Esophagus squamous epithelium (tissue), 5 donors: Measurements from ENCODE around the gene NFYB. TPM values are rescaled to one million over a fixed set of nuclear protein-coding genes. Genes with fewer than 3 reads are reported as not detected.
"Not testable (repeated sequence)": the region's sequence is repeated elsewhere in the genome, so short reads cannot be mapped to it uniquely, and the experiment has no call there.

Source experiments
- DNase-seq: peaks from one replicate; lab custom pipeline; 2025; lab: John Stamatoyannopoulos, UW
- H3K27ac ChIP-seq, 4 donors: fragments of 200-600 bp; sonication (generic); one replicate each; pipeline ENCODE4 v1.5.1; 2016 to 2019; ENCODE audit warnings: mild to moderate bottlenecking in 1 of 4
- H3K27me3 ChIP-seq, 4 donors: fragments of 200-600 bp; sonication (generic); 1 replicate in 3 of 4; 2 replicates in 1 of 4; pipeline versions ENCODE4 v1.5.1 to v1.6.0; 2017 to 2021; ENCODE audit warnings: antibody characterized with exemption in 1 of 4
- H3K36me3 ChIP-seq, 3 donors: fragments of 200-600 bp; sonication (generic); one replicate each; pipeline ENCODE4 v1.5.1; 2016 to 2019
- H3K4me1 ChIP-seq, 3 donors: fragments of 200-600 bp; sonication (generic); one replicate each; pipeline ENCODE4 v1.5.1; 2017 to 2019
- H3K4me3 ChIP-seq, 4 donors: fragments of 200-600 bp; sonication (generic); 1 replicate in 3 of 4; 2 replicates in 1 of 4; pipeline ENCODE4 v1.5.1; 2016 to 2019; ENCODE audit warnings: mild to moderate bottlenecking in 2 of 4, moderate library complexity in 1 of 4
- H3K9me3 ChIP-seq, 3 donors: fragments of 200-600 bp; sonication (generic); one replicate each; pipeline ENCODE4 v1.5.1; 2016 to 2019
- CTCF ChIP-seq, 6 experiments: fragments of 450-650 bp in 4 of 6; fragments of 200-600 bp in 2 of 6; sonication (generic) in 2 of 6; IDR thresholded peaks; one replicate each; pipeline ENCODE4 v1.5.1; 2016 to 2019; ENCODE audit warnings: antibody characterized with exemption in 6 of 6, mild to moderate bottlenecking in 4 of 6, moderate library complexity in 4 of 6
- POLR2A ChIP-seq, 4 donors: fragments of 450-650 bp; IDR thresholded peaks; one replicate each; pipeline ENCODE4 v1.6.1; 2017; ENCODE audit warnings: antibody characterized with exemption in 4 of 4, mild to moderate bottlenecking in 4 of 4, moderate library complexity in 3 of 4
- WGBS, 2 donors: methylation state at CpG; one replicate each; pipeline ENCODE4 v1.1.5; 2018; 5-methylcytosine and 5-hydroxymethylcytosine counted together
- intact Hi-C: fragments of 100-400 bp; cut with DNase I; formaldehyde crosslinking; loops from one replicate; pipeline ENCODE4 v1.15.0; 2022
- total RNA-seq, 4 donors: library from RNA; depleted of rRNA; stranded (reverse); fragments of >200 nt; gene quantifications; one replicate each; pipeline ENCODE4 v1.1.0, GENCODE V29; 2016
- donor health status: DM: yes; HTN: yes; CAD: no.

NFYB gene
- total RNA-seq, 4 donors from 2014 or later = 8.1 to 31.5 (median 12.9) TPM

GRCh38 chr12:104175726-104176247, 37.8 kb upstream of the NFYB start:
- TF ChIP-seq POLR2A (IDR thresholded peaks at IDR 0.05) (no peak), CTCF (IDR thresholded peaks at IDR 0.05) (no peak)
- intact Hi-C loops = no loop called here
- 79% methylated on average over 10 of the region's 10 CpGs for WGBS, 2 donors
- DNase-seq = no peak
- no peaks in the 10 kb centered on the region for H3K27me3 ChIP-seq
- H3K9me3 ChIP-seq = no peaks in the 10 kb centered on the region
- H3K4me1 ChIP-seq = peaks cover 0 to 34% (median 17%) of the 10 kb centered on the region in 3 donors
- H3K36me3 ChIP-seq = no peaks in the 10 kb centered on the region
- H3K27ac ChIP-seq = peak overlapping the region in 1 of 4 donors; percentile 80
- no peak overlapping the region for H3K4me3 ChIP-seq

GRCh38 chr12:104173804-104174203, 35.8 kb upstream of the NFYB start:
- intact Hi-C loops, DNase-seq, H3K27me3 ChIP-seq, H3K36me3 ChIP-seq, H3K4me3 ChIP-seq, H3K9me3 ChIP-seq, H3K27ac ChIP-seq: not testable (repeated sequence)
- WGBS, 2 donors = 75 to 78% methylated on average over 5 of the region's 5 CpGs
- H3K4me1 ChIP-seq = peaks cover 0 to 22% (median 15%) of the 10 kb centered on the region in 3 donors

GRCh38 chr12:104172570-104172947, 34.5 kb upstream of the NFYB start:
- peaks cover 0 to 10% (median 6%) of the 10 kb centered on the region in 3 donors for H3K4me1 ChIP-seq
- no peak overlapping the region for H3K4me3 ChIP-seq
- H3K9me3 ChIP-seq = no peaks in the 10 kb centered on the region
- WGBS, 2 donors = 85 to 98% methylated on average over 4 to 6 of the region's 6 CpGs
- H3K27me3 ChIP-seq = no peaks in the 10 kb centered on the region
- TF ChIP-seq CTCF (IDR thresholded peaks at IDR 0.05) (no peak), POLR2A (IDR thresholded peaks at IDR 0.05) (no peak)
- H3K27ac ChIP-seq = no peak overlapping the region
- DNase-seq = no peak
- intact Hi-C loops = no loop called here
- no peaks in the 10 kb centered on the region for H3K36me3 ChIP-seq

- no peak overlapping the region for H3K4me3 ChIP-seq
- intact Hi-C loops = no loop called here
- H3K9me3 ChIP-seq = no peaks in the 10 kb centered on the region
- TF ChIP-seq POLR2A (IDR thresholded peaks at IDR 0.05) = no peak
- TF ChIP-seq CTCF (IDR thresholded peaks at IDR 0.05) = no peak
- DNase-seq = no peak
- H3K36me3 ChIP-seq = no peaks in the 10 kb centered on the region
- H3K4me1 ChIP-seq = peaks cover 0 to 4% (median 2%) of the 10 kb centered on the region in 3 donors
- H3K27ac ChIP-seq = no peak overlapping the region
- no peaks in the 10 kb centered on the region for H3K27me3 ChIP-seq
- WGBS, 2 donors = 71 to 89% methylated on average over 12 to 17 of the region's 28 CpGs
Observed at GRCh38 chr12:104171785-104172569, 34.0 kb upstream of the NFYB start.

GRCh38 chr12:104168596-104168995, 30.6 kb upstream of the NFYB start:
- Histone ChIP-seq H3K4me3 (no peak overlapping the region), H3K27ac (no peak overlapping the region), H3K9me3 (no peaks in the 10 kb centered on the region), H3K27me3 (no peaks in the 10 kb centered on the region), H3K36me3 (no peaks in the 10 kb centered on the region), H3K4me1 (no peaks in the 10 kb centered on the region)
- WGBS, 2 donors = 81 to 82% methylated on average over 5 of the region's 5 CpGs
- no peak for TF ChIP-seq CTCF (IDR thresholded peaks at IDR 0.05)
- TF ChIP-seq POLR2A (IDR thresholded peaks at IDR 0.05) = no peak
- intact Hi-C loops = no loop called here
- DNase-seq = no peak
